Panc1 (cell line): ENCODE results near the gene IFT27.

ENCODE experiments used
- POLR2AphosphoS5 ChIP-seq: IDR thresholded peaks from 2 replicates; pipeline ENCODE4 v1.6.1; 2012; ENCODE audit warnings: mild to moderate bottlenecking, low read depth, low read length, moderate library complexity
- TCF7L2 ChIP-seq: IDR thresholded peaks from 2 replicates; pipeline ENCODE4 v1.6.1; 2011; ENCODE audit warnings: mild to moderate bottlenecking, low read depth, low read length, inconsistent platforms
- TF ChIP-seq, protein P1 (sequence below): fragments of 450-650 bp; IDR thresholded peaks from 2 replicates; pipeline ENCODE4 v1.5.1; 2017; ENCODE audit warnings: mild to moderate bottlenecking

DNA sequence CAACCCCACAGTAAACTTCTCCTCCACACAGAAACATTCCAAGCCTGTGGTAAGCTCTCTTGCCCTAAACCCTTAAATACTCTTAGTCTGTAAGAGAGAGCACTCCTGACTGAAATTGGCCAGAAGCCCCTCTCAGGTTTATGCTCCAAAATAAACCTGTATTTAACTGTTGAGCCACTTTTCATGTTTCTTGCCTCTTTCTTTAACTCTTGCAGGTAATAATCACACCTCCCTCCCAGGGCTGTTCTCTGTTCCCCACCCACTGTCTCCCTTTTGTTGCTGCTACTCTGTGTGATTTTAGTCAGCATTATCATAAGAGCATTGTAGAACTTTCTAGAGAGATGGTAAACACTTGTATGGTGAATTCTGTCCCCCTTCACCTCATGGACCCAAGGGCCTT is 2.1 kb upstream of the IFT27 start:
- TF ChIP-seq, protein P1, sequence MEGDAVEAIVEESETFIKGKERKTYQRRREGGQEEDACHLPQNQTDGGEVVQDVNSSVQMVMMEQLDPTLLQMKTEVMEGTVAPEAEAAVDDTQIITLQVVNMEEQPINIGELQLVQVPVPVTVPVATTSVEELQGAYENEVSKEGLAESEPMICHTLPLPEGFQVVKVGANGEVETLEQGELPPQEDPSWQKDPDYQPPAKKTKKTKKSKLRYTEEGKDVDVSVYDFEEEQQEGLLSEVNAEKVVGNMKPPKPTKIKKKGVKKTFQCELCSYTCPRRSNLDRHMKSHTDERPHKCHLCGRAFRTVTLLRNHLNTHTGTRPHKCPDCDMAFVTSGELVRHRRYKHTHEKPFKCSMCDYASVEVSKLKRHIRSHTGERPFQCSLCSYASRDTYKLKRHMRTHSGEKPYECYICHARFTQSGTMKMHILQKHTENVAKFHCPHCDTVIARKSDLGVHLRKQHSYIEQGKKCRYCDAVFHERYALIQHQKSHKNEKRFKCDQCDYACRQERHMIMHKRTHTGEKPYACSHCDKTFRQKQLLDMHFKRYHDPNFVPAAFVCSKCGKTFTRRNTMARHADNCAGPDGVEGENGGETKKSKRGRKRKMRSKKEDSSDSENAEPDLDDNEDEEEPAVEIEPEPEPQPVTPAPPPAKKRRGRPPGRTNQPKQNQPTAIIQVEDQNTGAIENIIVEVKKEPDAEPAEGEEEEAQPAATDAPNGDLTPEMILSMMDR = no peak
- TF ChIP-seq POLR2AphosphoS5 = no peak
- no peak for TF ChIP-seq TCF7L2
